ENCODE results near the gene SPO11.
A peak's percentile ranks its signal among the peaks of the same experiment; 100 is the strongest.
"Not testable (repeated sequence)": the region's sequence is repeated elsewhere in the genome, so short reads cannot be mapped to it uniquely, and the experiment has no call there.

Gene SPO11

DNA sequence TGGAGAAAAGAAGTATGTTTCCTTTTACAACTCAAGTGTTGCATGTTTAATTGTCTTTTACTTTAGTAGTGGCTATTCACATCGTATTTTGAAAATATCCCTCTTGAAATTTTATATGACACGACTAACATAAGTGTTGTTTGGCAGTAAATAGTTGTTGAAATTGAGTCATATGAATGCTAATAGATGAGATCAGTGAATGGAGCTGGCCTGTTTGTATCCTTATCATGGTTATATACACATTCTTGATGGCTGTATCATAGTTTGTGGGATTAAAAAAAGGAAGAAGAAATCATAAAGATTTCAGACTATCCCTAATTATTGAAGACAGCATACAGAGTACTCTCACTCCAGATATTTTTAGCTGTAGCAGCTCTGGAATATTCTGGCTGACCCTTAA lies 13.2 kb downstream of the SPO11 start:
- no peak for DNase-seq

DNA sequence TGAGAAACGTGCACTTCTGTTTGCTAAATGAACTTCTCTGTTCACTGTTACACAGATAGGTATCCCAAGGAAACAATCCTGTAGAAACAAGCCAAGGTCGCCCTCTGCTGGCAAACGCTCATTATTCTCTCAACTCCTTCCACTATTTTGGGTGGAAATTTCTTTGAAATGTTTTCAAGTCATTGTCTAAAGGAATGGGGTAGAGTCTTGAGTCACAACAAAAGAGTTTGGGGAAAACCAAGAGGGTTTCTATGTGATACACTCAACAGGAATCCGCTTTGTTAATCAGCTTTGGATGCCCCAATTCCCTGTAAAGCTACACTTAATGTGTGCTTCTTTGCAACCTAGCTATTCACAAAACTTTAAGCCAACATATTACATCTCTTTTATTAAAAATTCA lies 16.9 kb downstream of the SPO11 start:
- peak; percentile 50 to 70 for DNase-seq

DNA sequence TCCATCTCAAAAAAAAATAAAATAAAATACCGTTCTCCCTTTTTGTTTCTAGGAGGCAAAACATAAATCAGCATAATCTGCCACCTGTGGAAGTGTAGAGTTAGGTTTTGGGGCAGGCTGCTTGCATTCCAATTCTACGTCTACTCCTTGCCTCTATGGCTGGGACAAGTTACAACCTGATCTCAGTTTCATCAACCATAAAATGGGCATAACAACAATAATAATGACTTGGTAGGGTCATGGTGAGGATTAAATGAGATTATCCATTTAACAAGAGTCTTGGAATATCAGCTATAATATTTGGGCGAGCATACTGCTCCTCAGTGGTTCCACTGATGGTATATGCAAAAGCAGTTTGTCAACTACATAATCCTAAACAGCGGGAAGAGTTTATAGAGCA lies 17.8 kb downstream of the SPO11 start:
- DNase-seq: no peak

DNA sequence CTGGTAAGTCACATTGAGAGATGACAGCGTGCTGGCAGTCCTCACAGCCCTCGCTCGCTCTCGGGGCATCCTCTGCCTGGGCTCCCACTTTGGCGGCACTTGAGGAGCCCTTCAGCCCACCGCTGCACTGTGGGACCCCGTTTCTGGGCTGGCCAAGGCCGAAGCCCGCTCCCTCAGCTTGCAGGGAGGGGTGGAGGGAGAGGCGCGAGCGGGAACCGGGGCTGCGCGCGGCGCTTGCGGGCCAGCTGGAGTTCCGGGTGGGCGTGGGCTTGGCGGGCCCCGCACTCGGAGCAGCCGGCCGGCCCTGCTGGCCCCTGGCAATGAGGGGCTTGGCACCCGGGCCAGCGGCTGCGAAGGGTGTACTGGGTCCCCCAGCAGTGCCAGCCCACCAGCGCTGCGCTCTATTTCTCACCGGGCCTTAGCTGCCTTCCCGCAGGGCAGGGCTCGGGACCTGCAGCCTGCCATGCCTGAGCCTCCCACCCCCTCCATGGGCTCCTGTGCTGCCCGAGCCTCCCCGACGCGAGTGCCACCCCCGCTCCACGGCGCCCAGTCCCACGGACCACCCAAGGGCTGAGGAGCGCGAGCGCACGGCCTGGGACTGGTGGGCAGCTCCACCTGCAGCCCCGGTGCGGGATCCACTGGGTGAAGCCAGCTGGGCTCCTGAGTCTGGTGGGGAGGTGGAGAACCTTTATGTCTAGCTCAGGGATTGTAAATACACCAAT lies 18.8 kb downstream of the SPO11 start:
- not testable (repeated sequence) for DNase-seq

DNA sequence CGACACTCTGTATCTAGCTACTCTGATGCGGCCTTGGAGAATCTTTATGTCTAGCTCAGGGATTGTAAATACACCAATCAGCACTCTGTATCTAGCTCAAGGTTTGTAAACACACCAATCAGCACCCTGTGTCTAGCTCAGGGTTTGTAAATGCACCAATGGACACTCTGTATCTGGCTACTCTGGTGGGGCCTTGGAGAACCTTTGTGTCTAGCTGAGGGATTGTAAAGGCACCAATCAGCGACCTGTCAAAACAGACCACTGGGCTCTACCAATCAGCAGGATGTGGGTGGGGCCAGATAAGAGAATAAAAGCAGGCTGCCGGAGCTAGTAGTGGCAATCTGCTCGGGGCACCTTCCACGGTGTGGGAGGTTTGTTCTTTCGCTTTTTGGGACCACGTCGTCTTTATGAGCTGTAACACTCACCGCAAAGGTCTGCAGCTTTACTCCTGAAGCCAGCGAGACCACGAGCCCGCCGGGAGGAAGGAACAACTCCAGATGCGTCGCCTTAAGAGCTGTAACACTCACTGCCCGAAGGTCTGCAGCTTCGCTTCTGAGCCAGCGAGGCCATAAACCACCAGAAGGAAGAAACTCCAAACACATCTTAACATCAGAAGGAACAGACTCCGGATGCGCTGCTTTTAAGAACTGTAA lies 19.4 kb downstream of the SPO11 start:
- DNase-seq: not testable (repeated sequence)

DNA sequence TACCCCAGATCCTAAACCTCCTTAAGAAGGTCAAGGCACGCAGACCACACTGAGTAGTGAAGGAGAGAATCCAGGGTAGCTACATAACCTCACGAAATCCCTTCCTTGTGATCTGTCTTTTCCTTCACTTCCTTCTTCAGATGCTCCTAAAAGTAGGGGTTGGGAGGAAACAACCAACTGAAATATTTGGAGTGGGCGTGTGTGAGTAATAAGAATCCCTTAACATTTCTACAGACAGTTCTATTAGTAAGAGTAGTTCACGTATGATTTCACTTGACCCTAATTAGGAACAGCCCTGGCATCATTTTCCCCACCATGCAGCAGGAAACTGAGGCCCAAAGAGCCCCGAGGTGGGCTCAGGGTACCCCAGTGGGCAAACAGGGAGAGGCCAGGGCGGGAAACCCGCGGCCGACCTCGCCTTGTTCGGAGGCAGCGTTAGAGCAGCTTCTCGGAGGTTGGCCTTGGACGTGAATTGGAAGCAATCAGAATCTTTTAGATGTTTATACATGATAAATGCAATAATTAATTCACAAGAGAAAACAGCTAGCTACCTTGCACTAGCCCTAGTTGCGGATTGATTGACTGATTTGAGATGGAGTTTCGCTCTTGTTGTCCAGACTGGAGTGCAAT lies 20.6 kb downstream of the SPO11 start:
- DNase-seq: no peak

DNA sequence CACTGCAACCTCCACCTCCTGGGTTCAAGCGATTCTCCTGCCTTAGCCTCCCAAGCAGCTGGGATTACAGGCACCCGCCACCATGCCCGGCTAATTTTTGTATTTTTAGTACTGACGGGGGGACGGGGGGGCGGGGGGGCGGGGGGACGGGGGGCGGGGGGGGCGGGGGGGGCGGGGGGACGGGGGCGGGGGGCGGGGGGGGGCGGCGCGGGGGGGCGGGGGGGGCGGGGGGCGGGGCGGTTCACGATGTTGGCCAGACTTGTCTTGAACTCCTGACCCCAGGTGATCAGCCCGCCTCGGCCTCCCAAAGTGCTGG lies 21.1 kb downstream of the SPO11 start:
- DNase-seq: not testable (repeated sequence)

DNA sequence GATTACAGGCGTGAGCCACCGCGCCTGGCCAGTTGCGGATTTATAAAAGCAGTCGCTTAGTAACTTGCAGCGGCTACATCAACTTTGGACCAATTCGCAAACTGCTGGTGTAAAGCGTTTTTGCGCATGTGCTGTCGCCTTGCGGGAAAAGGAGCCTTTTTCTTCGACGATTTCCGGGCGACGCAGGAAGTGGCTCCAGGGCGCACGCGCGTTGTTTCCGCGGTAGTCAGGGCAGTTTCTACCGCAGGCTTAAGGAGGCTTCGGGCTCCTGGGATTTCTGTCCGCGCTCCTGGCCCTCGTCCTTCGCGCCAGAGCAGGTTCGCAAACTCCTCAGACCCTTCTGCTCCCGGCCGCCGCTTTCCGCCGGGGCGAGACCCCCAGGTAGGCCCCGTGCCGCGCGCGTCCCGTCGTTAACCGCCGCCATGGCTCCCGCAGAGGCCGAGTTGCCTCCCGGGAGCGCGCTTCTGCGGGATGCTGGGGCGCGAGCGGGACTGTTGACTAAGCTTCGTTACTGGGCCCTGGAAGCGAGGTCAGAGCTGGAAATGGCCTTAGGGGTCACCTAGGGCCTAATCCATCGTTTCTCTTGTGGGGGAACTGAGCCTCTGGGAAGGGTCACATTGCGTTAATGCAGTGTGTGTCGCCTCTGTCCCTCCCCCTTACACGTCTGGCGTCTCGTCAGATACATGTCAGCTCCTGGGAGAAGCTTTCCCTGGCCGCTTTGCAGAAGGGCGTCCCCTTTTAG lies 21.6 kb downstream of the SPO11 start, which contains the start of gene RAE1:
RAE1 (plus strand) TSS at position 214 of the 742 bp plus-strand sequence. CDS start 2,784 bp downstream, outside the sequence.
- DNase-seq: peak; percentile 92 to 95

DNA sequence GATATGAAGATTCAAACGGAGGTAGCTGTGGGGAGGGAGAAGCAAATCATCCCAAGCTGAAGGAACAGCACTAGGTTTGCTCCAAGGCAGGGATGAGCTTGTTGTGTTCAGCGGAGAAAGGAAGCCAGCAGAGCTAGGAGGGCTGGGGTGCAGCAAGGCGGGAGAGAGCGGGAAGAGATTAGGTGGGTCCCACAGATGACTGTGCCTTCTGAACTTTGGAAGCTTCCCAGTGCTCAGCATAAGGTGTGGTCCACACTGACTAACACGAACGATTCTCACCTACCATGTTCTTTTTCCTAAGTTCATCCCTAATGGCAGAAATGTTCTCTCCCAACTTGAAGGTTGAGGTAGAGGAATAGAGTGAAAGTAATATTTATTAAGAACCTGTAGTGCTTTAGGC lies 22.7 kb downstream of the SPO11 start:
- DNase-seq: no peak

DNA sequence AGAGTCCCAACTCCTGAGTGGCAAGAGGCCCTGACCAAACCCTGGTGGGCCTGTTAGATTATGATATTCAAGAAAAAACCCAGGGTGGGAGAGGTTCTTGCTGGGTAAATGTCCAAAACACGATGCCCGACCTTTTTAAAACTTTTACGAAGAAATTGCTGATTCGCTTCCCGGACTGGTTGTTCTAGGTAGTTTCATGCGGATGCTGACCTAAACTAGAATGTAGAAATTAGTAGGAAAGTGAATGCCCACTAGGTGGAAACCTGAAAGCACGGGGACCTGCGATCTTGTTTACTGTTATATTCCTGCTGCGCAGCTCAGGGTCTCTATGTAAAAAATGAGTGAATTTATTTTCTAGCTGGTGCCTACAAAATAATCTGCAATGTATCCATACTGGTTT lies 23.7 kb downstream of the SPO11 start:
- DNase-seq: no peak

DNA sequence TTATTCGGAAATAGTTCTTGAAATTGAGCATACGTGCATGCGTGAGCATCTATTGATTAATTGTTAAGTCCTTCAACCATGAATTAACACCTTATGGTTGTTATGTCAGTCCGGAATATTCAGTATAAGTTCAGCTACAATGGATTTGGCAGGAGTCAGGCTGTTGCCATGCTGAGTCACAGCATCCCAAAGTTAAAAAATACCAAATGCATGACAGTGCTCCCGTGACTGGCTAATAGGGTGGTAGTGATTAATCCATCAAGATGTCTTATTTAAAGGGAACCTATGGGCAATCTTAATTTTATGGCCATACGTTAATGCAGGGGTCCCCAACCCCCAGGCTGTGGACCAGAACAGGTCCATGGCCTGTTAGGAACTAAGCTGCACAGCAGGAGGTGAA lies 31.9 kb downstream of the SPO11 start:
- no peak for DNase-seq

DNA sequence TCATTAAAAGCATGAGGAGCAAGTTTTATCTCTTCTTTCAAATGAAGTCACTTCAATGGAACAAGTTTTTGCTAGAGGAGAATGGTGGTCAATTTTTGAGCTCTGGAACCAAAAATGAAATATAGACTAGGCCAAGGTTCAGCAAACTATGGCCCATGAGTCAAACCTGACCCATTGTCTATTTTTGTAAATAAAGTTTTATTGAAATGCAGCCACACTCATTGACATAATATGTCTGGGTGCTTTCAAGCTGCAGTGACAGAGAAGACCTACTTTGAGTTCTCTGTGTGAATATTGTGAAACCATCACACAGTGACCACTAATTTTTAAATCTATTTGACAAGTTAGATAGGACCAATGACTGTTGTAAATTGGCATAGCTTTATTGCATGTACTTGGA lies 34.8 kb downstream of the SPO11 start:
- DNase-seq: no peak

DNA sequence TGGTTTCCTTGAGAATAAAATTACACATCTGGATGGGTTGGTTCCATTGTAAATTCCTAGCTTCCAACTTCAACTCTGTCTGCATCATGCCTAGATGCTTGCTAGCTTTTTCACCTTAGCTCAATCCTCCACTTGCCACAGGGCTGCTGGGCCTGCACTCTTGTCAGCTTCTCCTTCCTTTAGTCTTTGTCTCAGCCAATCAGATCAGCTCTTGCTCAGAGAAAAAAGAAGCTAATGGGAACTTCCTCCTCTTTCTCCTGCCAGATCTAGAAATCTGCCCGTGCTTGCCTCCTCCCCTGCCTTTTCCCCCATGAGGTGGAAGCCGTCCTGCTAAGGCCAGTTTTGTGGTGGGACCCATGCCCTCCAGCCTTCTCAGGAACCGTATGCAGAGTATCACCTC lies 40.0 kb downstream of the SPO11 start:
- DNase-seq: no peak

DNA sequence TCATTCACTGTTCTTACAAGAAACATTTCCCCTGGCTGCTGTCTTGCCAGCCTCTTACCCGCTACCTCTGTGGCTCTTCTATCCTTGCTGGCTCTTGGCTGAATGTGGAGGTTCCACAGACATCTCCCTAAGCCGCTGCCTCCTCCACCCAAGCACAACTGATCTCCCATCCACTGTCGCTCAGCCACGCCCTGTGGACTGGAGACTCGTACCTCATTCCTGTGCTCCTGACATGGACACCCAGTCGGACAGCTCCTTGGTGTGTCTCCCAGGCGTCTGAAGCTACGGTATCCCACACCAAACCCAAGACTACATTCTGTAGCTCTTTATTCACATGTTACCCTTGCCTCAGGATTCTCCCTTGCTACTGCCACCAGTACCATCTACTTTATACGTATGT lies 40.7 kb downstream of the SPO11 start:
- DNase-seq: no peak

DNA sequence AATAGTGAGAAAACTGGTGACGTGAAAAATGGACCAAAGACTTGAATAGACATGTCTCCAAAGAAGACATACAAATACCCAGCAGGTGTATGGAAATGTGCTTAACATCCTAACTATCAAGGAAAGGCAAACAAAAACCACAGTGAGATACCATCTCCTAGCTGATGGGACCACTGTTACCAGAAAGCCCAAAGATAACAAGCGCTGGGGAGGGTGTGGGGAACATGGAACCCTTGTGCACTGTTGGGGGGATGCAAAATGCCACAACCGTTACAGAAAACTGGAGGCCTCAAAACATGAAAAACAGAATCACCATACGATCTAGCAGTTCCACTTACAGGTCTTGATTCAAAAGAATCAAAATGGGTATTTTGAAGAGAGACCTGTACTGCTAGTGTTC lies 41.8 kb downstream of the SPO11 start:
- no peak for DNase-seq

DNA sequence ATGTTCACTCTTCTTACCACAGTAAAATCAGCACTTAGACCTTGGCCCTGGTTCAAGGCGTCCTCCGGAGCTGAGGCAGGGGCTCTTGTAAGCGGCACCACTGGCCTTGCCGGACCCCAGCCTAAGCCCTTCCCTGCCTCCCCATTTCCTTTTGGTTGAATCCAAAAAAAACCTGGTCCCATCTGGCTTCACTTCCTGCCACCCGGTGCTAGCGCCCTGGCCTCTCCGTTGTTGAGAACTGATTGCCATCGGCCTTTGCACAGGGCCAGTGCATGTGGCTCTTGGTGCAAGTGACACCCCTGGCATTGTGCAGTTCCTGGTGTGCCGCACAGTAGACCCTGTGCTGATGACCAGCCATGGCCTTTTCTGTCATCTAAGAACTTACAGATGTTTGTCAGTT lies 42.6 kb downstream of the SPO11 start:
- DNase-seq: no peak

DNA sequence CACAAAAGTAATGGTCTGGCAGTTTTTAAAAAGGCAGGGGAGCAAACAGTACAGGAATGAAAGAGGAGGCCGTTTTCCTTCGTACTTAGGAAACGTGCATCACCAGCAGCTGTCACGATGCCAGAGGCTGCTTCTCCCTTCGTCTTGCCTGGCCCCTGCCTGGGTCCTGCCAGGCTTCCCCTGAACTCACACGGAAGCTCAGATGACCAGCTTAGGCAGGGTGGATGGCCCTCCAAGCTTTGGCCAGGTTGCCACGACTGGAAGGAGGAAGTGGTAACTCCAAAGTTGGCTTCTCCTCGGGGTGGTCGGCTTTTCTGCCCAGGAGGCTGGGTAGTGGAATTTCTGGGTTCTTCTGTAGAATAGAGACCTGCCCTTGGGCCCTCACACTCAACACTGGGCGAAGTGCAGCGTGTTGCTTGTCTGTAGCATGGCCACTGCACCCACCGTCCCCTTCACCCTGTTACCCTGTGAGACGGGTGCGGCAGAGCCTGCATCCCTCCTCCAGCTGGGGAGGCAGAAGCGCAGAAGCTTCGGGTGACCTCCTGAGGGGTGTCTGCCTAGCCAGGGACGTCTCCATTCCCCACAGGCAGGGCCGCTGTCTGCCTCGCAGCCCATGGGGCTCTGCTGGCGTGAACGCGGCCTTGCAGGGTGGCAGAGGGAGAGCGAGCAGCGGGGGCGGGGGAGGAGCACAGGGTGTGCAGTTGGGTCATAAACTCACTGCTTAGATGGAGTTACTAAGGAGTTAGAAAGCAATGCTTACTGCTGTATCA lies 43.2 kb downstream of the SPO11 start:
- DNase-seq: no peak

DNA sequence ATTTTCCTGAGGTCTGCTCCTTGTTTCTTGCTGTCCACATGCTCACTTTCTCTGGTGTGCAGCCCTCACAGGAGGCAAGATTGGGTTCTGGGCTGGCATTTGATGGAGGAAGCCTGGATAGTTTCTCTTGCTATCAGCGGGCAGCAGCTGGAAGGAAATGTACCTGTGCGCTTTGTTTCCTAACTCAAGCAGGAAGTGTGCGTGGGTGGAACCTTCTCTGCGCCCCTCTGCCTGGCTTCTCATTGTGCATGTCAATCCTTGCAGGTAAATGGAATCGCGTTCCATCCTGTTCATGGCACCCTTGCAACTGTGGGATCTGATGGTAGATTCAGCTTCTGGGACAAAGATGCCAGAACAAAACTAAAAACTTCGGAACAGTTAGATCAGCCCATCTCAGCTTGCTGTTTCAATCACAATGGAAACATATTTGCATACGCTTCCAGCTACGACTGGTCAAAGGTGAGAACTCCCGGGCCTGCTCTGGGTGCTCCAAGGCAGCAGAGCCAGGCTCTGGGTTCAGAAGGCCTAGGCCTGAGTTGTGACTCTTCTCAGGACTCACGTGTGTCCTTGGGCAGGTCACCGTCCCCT lies 44.8 kb downstream of the SPO11 start:
- DNase-seq: no peak

DNA sequence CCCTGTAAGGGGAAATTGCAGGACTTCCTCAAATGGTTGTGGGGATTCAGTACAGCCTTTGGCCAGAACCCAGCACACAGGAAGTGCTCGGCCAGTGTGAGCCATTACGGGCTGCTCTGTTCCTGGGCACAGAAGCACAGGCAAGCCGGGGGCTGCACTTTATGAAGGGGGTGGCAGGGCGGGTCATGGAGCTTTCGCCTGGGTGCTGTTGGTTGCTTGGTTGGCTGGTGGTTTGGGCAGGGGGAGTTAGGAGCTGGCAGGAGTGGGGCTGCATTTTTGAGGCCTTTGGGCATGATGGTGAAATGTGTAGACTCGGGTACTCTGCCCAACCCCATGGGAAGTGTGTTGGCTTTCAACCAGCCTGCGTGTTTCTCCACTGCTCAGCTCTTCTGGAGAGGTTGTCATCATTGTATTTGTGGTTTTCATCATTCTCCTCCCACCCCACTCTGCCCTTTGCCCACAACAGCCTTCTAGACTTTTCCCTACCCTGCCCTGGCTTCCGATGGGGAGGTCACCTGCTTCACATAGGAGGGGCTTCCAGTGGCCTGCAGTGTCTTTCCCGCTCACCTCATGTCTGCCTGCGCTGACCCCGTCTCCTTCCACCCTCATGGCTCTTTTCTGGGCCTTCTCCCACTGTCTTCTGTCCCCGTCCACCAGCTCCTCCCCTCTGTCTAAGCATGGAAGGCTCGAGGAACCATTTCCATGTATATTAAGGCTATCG lies 45.5 kb downstream of the SPO11 start:
- no peak for DNase-seq

DNA sequence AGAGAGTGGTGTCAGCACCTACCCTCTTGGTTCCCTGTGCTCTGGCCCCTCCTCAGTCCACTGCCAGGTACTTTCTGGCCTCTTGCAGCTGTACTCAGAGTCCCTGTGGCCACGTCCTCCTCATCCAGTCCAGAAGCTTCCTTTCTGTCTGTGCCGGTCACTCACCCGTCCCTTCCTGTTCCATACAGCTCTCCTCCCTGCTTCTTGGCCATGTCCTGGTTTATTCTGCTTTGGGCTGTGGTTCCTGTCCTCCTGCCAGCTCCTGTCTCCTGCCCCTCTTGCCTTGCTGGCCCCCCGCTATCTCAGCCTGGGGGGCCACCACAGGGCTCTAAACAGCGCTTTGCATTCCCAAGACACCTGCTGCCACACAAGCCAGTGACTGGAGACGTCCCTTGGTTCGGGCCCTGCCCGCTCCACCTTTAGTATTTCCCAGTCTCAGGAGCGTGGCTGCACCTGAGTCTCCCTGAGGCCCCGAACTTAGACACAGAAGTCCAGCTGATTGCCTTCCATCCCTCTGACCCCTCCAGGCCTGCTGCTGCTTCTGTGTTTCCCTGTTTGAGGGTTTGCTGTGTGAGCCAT lies 46.1 kb downstream of the SPO11 start:
- no peak for DNase-seq

DNA sequence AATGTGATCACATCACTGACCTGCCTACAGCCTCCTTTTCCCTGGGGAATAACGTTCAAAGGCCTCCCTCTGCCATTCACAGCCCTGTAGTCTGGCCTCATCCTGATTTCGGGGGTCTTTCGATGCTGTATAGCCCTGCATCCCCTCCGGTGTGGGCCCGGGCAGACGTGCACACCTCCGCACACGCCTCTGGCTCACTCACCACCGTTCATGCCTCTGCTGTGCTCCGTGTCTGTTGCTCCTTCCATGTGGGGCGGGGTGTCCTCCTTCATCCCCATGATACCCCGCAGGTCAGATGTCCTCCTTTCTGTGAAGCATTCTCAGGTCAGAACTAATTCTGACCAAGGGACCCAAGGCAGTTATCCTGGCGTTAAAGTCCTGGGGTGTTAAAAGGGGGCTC lies 47.7 kb downstream of the SPO11 start:
- no peak for DNase-seq
